Adrenal gland (tissue), 12 donors: ENCODE results near the gene GRIK1. TPM values are rescaled to one million over a fixed set of nuclear protein-coding genes. Genes with fewer than 3 reads are reported as not detected.

Experiments used
- DNase-seq, 7 donors: peaks; one replicate each; pipeline ENCODE4 v3.0.0-alpha.2; 2019 to 2020
- H3K27ac ChIP-seq, 5 donors: fragments of 200-600 bp; sonication (generic) in 4 of 5; 1 replicate in 3 of 5; 2 replicates in 2 of 5; pipeline versions ENCODE4 v1.5.1 to v1.8.0; 2016 to 2020; ENCODE audit warnings: mild to moderate bottlenecking in 1 of 5
- H3K27me3 ChIP-seq: fragments of 200-600 bp; 2 replicates; pipeline ENCODE4 v1.8.0; 2021
- H3K36me3 ChIP-seq, 2 donors: fragments of 200-600 bp; replicated peaks in 1 of 2; 1 replicate in 1 of 2; 2 replicates in 1 of 2; pipeline versions ENCODE4 v1.5.1 to v1.8.0; 2018 to 2022
- H3K4me1 ChIP-seq, 2 donors: fragments of 200-600 bp; replicated peaks in 1 of 2; 1 replicate in 1 of 2; 2 replicates in 1 of 2; pipeline versions ENCODE4 v1.5.1 to v1.8.0; 2018 to 2021
- H3K4me3 ChIP-seq, 4 donors: fragments of 200-600 bp; sonication (generic) in 3 of 4; one replicate each; pipeline ENCODE4 v1.5.1; 2016 to 2018
- H3K9me3 ChIP-seq, 3 donors: fragments of 200-600 bp; sonication (generic) in 1 of 3; replicated peaks in 1 of 3; 1 replicate in 2 of 3; 2 replicates in 1 of 3; pipeline versions ENCODE4 v1.5.1 to v1.8.0; 2016 to 2021
- CTCF ChIP-seq, 6 experiments: fragments of 450-650 bp in 4 of 6; fragments of 200-600 bp in 2 of 6; sonication (generic) in 1 of 6; IDR thresholded peaks; 1 replicate in 5 of 6; 2 replicates in 1 of 6; pipeline versions ENCODE4 v1.5.1 to v1.8.0; 2016 to 2021; ENCODE audit warnings: antibody characterized with exemption in 6 of 6, mild to moderate bottlenecking in 2 of 6, moderate library complexity in 1 of 6
- POLR2A ChIP-seq, 2 donors: fragments of 450-650 bp; IDR thresholded peaks; one replicate each; pipeline ENCODE4 v1.6.1; 2017; ENCODE audit warnings: antibody characterized with exemption in 2 of 2, mild to moderate bottlenecking in 2 of 2, moderate library complexity in 1 of 2
- WGBS, 4 donors: extraction: QIAGEN DNeasy Blood & Tissue Kit in 2 of 4; methylation state at CpG; one replicate each; pipeline versions ENCODE4 v1.1.5 to v1.1.7; 2013 to 2017; 5-methylcytosine and 5-hydroxymethylcytosine counted together
- intact Hi-C, 2 donors: fragments of 100-400 bp; cut with DNase I; formaldehyde crosslinking; loops; one replicate each; pipeline versions ENCODE4 v1.14.1 to v1.15.0; 2022 to 2023
- polyA plus RNA-seq, 3 donors: library from polyadenylated mRNA; stranded (reverse); fragments of 200-250 nt in 2 of 3; fragments of 350-450 nt in 1 of 3; fragmentation: Illumina TruSeq in 1 of 3; extraction: RNeasy Lipid Tissue Mini Kit (QIAGEN cat#74804) in 1 of 3; gene quantifications; one replicate each; pipeline ENCODE4 v1.2.3, GENCODE V29; 2013 to 2014
- total RNA-seq, 9 donors: library from RNA; depleted of rRNA in 4 of 9; stranded (reverse); fragments of >200 nt in 4 of 9; fragments of 120-200 nt in 1 of 9; fragmentation: NEBNext Ultra II Directional in 1 of 9; extraction: Animal tissue kit (Norgen Biotek cat#: 25700) in 1 of 9; gene quantifications; one replicate each; pipeline versions ENCODE4 v1.1.0 to v1.2.4, GENCODE V29; 2013 to 2023
- donor health status: healthy with polysubstance abuse.
- donor health status: Bipolar disorder and iron deficiency.
- donor health status: DM: yes; HTN: yes; CAD: no.
- donor health status: DM: no; HTN: no; CAD: no.
- donor health status: DM: no; HTN: no; CAD: no.
- donor health status: DM: yes; HTN: yes; CAD: no.

Gene GRIK1
- total and polyA plus RNA-seq, 12 donors: 0.23 to 47.4 (median 8.1) TPM; not detected in 3

DNA sequence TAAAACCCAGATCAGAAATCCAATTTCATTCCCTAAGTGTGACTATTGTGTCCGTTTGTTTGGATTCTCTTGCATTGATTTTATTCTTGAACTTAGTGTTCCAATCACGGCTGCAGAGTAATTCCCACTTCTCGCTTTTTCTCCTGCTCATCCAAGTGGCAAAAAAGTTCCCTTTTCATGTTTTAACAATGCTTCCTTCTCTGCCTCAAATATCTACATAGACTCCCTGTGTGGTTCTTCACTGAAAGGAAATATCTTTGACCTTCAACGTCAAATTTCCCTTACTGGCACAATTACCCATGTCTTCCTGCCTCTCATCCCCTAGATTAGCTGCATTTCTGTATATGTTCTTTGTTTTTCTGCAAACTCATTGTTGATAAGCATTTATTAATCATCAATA is 335.7 kb downstream of the GRIK1 start:
- no peaks in the 10 kb centered on the region for H3K9me3 ChIP-seq
- H3K36me3 ChIP-seq: no peaks in the 10 kb centered on the region
- no peak overlapping the region for H3K27ac ChIP-seq
- H3K27me3 ChIP-seq: no peaks in the 10 kb centered on the region
- TF ChIP-seq CTCF (IDR thresholded peaks at IDR 0.05): no peak
- no peak overlapping the region for H3K4me3 ChIP-seq
- no peaks in the 10 kb centered on the region for H3K4me1 ChIP-seq
- intact Hi-C loops: no loop called here
- 68 to 76% (median 71%) methylated on average over 4 of the region's 4 CpGs for WGBS, 4 donors
- no peak for DNase-seq

DNA sequence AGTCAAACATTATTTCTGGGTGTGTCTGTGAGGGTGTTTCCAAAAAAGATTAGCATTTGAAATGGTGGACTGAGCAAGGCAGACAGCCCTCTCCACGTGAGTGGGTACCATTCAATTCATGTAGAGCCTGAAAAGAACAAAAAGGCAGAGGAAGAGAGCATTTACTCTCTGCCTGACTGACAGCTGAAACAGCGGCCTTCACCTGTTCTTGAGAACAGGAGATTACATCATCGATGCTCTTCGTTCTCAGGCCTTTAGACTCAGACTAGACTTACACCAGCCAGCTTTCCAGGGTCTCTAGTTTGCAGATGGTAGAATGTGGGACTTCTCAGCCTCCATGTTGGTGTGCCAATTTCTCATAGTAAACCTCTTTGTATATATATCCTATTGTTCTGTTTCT is 338.7 kb downstream of the GRIK1 start:
- no peak overlapping the region for H3K4me3 ChIP-seq
- no peaks in the 10 kb centered on the region for H3K4me1 ChIP-seq
- intact Hi-C loops: no loop called here
- no peak for TF ChIP-seq CTCF (IDR thresholded peaks at IDR 0.05)
- no peak for TF ChIP-seq POLR2A (IDR thresholded peaks at IDR 0.05)
- DNase-seq: no peak
- H3K27me3 ChIP-seq: no peaks in the 10 kb centered on the region
- H3K27ac ChIP-seq: no peak overlapping the region
- H3K9me3 ChIP-seq: no peaks in the 10 kb centered on the region
- H3K36me3 ChIP-seq: no peaks in the 10 kb centered on the region
- 69 to 87% (median 86%) methylated on average over 4 of the region's 4 CpGs for WGBS, 4 donors

DNA sequence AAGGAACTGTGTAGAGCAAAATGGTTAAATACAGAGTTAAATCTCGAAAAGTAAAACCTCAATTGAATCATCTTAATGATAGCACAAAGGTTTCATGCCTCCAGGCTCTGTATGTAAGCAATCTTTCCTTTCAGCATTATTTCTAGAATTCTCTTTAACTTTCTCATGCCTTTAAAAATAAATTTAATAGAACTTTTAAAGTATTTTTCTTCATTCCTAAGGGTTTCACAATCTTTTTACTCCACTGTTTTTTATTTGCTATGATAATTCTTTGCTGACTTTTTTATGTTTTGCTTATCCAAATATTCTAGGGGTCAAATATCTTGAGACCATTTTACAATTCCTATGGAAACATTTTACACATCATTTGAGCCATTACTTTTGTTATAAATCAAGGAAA is 353.1 kb downstream of the GRIK1 start:
- intact Hi-C loops: no loop called here
- H3K27ac ChIP-seq: no peak overlapping the region

GRCh38 chr21:29585462-29585861 is 354.3 kb downstream of the GRIK1 start:
- Histone ChIP-seq H3K9me3 (no peaks in the 10 kb centered on the region), H3K27me3 (no peaks in the 10 kb centered on the region), H3K27ac (no peak overlapping the region), H3K4me1 (no peaks in the 10 kb centered on the region), H3K4me3 (no peak overlapping the region), H3K36me3 (no peaks in the 10 kb centered on the region)
- intact Hi-C loops: no loop called here
- DNase-seq: no peak
- no peak for TF ChIP-seq CTCF (IDR thresholded peaks at IDR 0.05)
- TF ChIP-seq POLR2A (IDR thresholded peaks at IDR 0.05): no peak
- 89 to 96% (median 93%) methylated on average over 3 of the region's 3 CpGs for WGBS, 4 donors

More for the DNA sequence above, 353.1 kb downstream of the GRIK1 start:
- H3K4me1 ChIP-seq: no peaks in the 10 kb centered on the region
- H3K4me3 ChIP-seq: no peak overlapping the region
- no peaks in the 10 kb centered on the region for H3K9me3 ChIP-seq
- no peaks in the 10 kb centered on the region for H3K27me3 ChIP-seq
- DNase-seq: no peak
- no peak for TF ChIP-seq CTCF (IDR thresholded peaks at IDR 0.05)
- no peak for TF ChIP-seq POLR2A (IDR thresholded peaks at IDR 0.05)
- no peaks in the 10 kb centered on the region for H3K36me3 ChIP-seq
- 70 to 78% (median 73%) methylated on average over 1 of the region's 1 CpG for WGBS, 4 donors
